ENCODE results near the gene PPP1R1A. TPM values are rescaled to one million over a fixed set of nuclear protein-coding genes. Genes with fewer than 3 reads are reported as not detected.

Gene PPP1R1A
- total and polyA plus RNA-seq, 2 experiments from 2014 or later = 7.6 to 26.9 TPM

- Histone ChIP-seq H3K4me1 (ENCODE audit: insufficient read depth) (peaks cover 6% of the 10 kb centered on the region; the same call in 1 of the 2 replicates), H3K36me3 (ENCODE audit: insufficient read depth) (no peaks in the 10 kb centered on the region), H4K20me1 (replicated peaks; ENCODE audit: insufficient read depth) (no peaks in the 10 kb centered on the region), H3K9me2 (ENCODE audit: insufficient read depth) (no peaks in the 10 kb centered on the region), H3K4me3 (no peak overlapping the region), H3K79me2 (replicated peaks; ENCODE audit: insufficient read depth) (no peaks in the 10 kb centered on the region), H3F3A (replicated peaks; ENCODE audit: low read depth) (no peaks in the 10 kb centered on the region), H2AFZ (no peak overlapping the region), H3K4me2 (no peak overlapping the region), H3K27me3 (ENCODE audit: insufficient read depth) (peaks cover 10% of the 10 kb centered on the region; the same call in 1 of the 2 replicates), H3K27ac (ENCODE audit: low read depth) (no peak overlapping the region)
- ATAC-seq = no peak
- H3K36me3 Mint-ChIP-seq (ENCODE audit: low read depth) = no peaks in the 10 kb centered on the region
- H3K9me3 Mint-ChIP-seq = no peaks in the 10 kb centered on the region
- H3K27ac Mint-ChIP-seq = no peak overlapping the region
- DNase-seq (ENCODE audit: low spot score) = no peak
- H3K4me3 Mint-ChIP-seq = no peak overlapping the region
- no peak for TF ChIP-seq ZNF331 (CRISPR knock-in tag; IDR thresholded peaks at IDR 0.05; ENCODE audit: low read depth)
- no peak for TF ChIP-seq CTCF (conservative IDR thresholded peaks at IDR 0.05; ENCODE audit: low read depth in 2 of 2)
- TF ChIP-seq, protein P1, sequence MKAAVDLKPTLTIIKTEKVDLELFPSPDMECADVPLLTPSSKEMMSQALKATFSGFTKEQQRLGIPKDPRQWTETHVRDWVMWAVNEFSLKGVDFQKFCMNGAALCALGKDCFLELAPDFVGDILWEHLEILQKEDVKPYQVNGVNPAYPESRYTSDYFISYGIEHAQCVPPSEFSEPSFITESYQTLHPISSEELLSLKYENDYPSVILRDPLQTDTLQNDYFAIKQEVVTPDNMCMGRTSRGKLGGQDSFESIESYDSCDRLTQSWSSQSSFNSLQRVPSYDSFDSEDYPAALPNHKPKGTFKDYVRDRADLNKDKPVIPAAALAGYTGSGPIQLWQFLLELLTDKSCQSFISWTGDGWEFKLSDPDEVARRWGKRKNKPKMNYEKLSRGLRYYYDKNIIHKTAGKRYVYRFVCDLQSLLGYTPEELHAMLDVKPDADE (IDR thresholded peaks at IDR 0.05) = no peak
- TF ChIP-seq ZNF114 (CRISPR knock-in tag; IDR thresholded peaks at IDR 0.05) = no peak
- TF ChIP-seq CREB1 (CRISPR knock-in tag; IDR thresholded peaks at IDR 0.05; ENCODE audit: low read depth) = no peak
- TF ChIP-seq EZH2 (IDR thresholded peaks at IDR 0.05; ENCODE audit: low read depth, unreplicated experiment) = no peak
- TF ChIP-seq STAT1 (IDR thresholded peaks at IDR 0.05; ENCODE audit: unreplicated experiment) = no peak
- TF ChIP-seq EZH2phosphoT487 (IDR thresholded peaks at IDR 0.05; ENCODE audit: unreplicated experiment) = no peak
- TF ChIP-seq ZNF462 (CRISPR knock-in tag; IDR thresholded peaks at IDR 0.05) = no peak
- no peak for TF ChIP-seq JUNB (IDR thresholded peaks at IDR 0.05; ENCODE audit: unreplicated experiment)
- TF ChIP-seq, protein P2, sequence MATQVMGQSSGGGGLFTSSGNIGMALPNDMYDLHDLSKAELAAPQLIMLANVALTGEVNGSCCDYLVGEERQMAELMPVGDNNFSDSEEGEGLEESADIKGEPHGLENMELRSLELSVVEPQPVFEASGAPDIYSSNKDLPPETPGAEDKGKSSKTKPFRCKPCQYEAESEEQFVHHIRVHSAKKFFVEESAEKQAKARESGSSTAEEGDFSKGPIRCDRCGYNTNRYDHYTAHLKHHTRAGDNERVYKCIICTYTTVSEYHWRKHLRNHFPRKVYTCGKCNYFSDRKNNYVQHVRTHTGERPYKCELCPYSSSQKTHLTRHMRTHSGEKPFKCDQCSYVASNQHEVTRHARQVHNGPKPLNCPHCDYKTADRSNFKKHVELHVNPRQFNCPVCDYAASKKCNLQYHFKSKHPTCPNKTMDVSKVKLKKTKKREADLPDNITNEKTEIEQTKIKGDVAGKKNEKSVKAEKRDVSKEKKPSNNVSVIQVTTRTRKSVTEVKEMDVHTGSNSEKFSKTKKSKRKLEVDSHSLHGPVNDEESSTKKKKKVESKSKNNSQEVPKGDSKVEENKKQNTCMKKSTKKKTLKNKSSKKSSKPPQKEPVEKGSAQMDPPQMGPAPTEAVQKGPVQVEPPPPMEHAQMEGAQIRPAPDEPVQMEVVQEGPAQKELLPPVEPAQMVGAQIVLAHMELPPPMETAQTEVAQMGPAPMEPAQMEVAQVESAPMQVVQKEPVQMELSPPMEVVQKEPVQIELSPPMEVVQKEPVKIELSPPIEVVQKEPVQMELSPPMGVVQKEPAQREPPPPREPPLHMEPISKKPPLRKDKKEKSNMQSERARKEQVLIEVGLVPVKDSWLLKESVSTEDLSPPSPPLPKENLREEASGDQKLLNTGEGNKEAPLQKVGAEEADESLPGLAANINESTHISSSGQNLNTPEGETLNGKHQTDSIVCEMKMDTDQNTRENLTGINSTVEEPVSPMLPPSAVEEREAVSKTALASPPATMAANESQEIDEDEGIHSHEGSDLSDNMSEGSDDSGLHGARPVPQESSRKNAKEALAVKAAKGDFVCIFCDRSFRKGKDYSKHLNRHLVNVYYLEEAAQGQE (IDR thresholded peaks at IDR 0.05; ENCODE audit: unreplicated experiment) = no peak
- no peak for TF ChIP-seq NANOG (IDR thresholded peaks at IDR 0.05; ENCODE audit: borderline replicate concordance)
- no peak for TF ChIP-seq POLR2AphosphoS5 (IDR thresholded peaks at IDR 0.05; ENCODE audit: low read depth)
- peaks cover 6% of the 10 kb centered on the region for H3K27me3 Mint-ChIP-seq (ENCODE audit: insufficient read depth, low read depth, poor library complexity)
- H3K4me1 Mint-ChIP-seq = peaks cover 23% of the 10 kb centered on the region
These were observed 58.9 kb downstream of the PPP1R1A start for GRCh38 chr12:54529581-54529980.
